Activated T-helper 17 cell treated with anti-CD3 and anti-CD28 coated beads, Interleukin-2, amount 50 U/mL, for 72 hours (primary cell): ENCODE results near the gene REC114. TPM values are rescaled to one million over a fixed set of nuclear protein-coding genes. Genes with fewer than 3 reads are reported as not detected.
"Not testable (repeated sequence)": the region's sequence is repeated elsewhere in the genome, so short reads cannot be mapped to it uniquely, and the experiment has no call there.

Source experiments
- ATAC-seq: fragments of 150-1000 bp; cut with Tn5 transposase; replicated peaks from 2 replicates; pipeline ENCODE4 v1.10.0; 2021; ENCODE audit warnings: mild to moderate bottlenecking, moderate library complexity
- H3K27ac Mint-ChIP-seq: one replicate; pipeline ENCODE4 v1.8.0; 2022; ENCODE audit warnings: mixed read lengths
- H3K27me3 Mint-ChIP-seq: one replicate; pipeline ENCODE4 v1.8.0; 2022; ENCODE audit warnings: mixed read lengths
- H3K36me3 Mint-ChIP-seq: one replicate; pipeline ENCODE4 v1.8.0; 2022; ENCODE audit warnings: low read depth, mild to moderate bottlenecking, mixed read lengths
- H3K4me1 Mint-ChIP-seq: one replicate; pipeline ENCODE4 v1.8.0; 2022; ENCODE audit warnings: mixed read lengths
- H3K4me3 Mint-ChIP-seq: one replicate; pipeline ENCODE4 v1.8.0; 2022; ENCODE audit warnings: mild to moderate bottlenecking, mixed read lengths
- H3K9me3 Mint-ChIP-seq: one replicate; pipeline ENCODE4 v1.8.0; 2022; ENCODE audit warnings: mixed read lengths
- total RNA-seq, 2 donors: library from RNA; stranded (reverse); gene quantifications; one replicate each; pipeline ENCODE4 v1.2.3, GENCODE V29; 2022

The REC114 gene
- total RNA-seq, 2 donors from 2014 or later: not detected

DNA sequence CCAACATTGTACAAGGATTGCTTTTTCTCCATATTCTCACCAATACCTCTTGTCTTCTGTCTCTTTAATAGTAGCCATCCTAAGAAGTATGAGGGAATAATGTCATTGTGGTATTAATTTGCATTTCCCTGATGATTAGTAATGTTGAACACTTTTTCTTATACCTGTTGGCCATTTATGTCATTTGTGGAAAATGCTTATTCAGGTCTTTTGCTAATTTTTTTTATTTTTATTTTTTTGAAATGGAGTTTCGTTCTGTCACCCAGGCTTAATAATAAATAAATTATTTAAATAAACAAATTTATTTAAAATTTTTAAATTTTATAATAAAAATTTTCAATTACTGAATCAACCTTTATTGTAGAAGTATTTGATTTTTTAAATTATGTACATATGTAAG, 37.1 kb downstream of the REC114 start:
- Mint-ChIP-seq H3K36me3 (no peaks in the 10 kb centered on the region), H3K9me3 (peaks cover 6% of the 10 kb centered on the region), H3K27me3 (peaks cover 8% of the 10 kb centered on the region), H3K4me3 (no peak overlapping the region), H3K27ac (no peak overlapping the region), H3K4me1 (no peaks in the 10 kb centered on the region)
- ATAC-seq: no peak

- H3K4me3 Mint-ChIP-seq: no peak overlapping the region
- peaks cover 6% of the 10 kb centered on the region for H3K9me3 Mint-ChIP-seq
- H3K4me1 Mint-ChIP-seq: no peaks in the 10 kb centered on the region
- peaks cover 12% of the 10 kb centered on the region for H3K27me3 Mint-ChIP-seq
- H3K36me3 Mint-ChIP-seq: no peaks in the 10 kb centered on the region
- no peak for ATAC-seq
- H3K27ac Mint-ChIP-seq: no peak overlapping the region
Observed at GRCh38 chr15:73482166-73482565, 39.2 kb downstream of the REC114 start.

- no peak for ATAC-seq
- H3K27ac Mint-ChIP-seq: no peak overlapping the region
- H3K4me3 Mint-ChIP-seq: no peak overlapping the region
- no peaks in the 10 kb centered on the region for H3K36me3 Mint-ChIP-seq
- H3K27me3 Mint-ChIP-seq: peaks cover 12% of the 10 kb centered on the region
- no peaks in the 10 kb centered on the region for H3K4me1 Mint-ChIP-seq
- H3K9me3 Mint-ChIP-seq: peaks cover 6% of the 10 kb centered on the region
Observed at GRCh38 chr15:73483053-73483452, 40.1 kb downstream of the REC114 start.

DNA sequence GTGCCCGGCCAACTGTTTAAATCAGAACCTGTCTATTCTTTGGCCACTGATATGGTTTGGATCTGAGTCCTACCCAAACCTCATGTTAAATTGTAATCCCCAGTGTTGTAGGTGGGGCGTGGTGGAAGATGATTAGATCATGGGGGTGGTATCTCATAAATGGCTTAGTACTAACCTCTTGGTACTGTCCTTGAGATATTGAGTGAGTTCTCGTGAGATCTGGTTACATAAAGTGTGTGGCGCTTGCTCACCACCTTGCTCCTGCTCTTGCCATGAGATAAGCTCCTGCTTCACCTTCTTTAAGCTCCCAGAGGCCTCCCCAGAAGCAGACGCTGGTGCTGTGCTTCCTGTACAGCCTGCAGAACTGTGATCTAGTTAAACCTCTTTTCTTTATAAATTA, 42.4 kb downstream of the REC114 start:
- H3K9me3 Mint-ChIP-seq: peaks cover 6% of the 10 kb centered on the region
- H3K27me3 Mint-ChIP-seq: peaks cover 4% of the 10 kb centered on the region
- no peaks in the 10 kb centered on the region for H3K36me3 Mint-ChIP-seq
- H3K27ac Mint-ChIP-seq: no peak overlapping the region
- no peak overlapping the region for H3K4me3 Mint-ChIP-seq
- H3K4me1 Mint-ChIP-seq: no peaks in the 10 kb centered on the region
- ATAC-seq: no peak

DNA sequence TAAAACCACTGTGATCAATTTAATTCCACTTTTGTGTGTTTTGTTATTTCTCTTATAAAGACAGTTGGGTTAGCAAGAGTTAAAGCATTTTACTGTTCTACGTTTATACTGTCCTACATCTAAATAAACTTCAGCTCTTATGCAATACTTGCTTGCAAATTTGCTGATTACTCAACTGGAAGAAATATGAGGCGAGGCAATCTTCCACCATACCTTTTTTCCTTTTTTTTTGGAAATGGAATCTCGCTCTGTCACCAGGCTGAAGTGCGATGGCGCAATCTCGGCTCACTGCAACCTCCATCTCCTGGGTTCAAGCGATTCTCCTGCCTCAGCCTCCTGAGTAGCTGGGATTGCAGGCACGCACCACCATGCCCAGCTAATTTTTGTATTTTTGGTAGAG, 42.9 kb downstream of the REC114 start:
- not testable (repeated sequence) for H3K4me3 Mint-ChIP-seq, ATAC-seq, H3K36me3 Mint-ChIP-seq

GRCh38 chr15:73488698-73489097, 45.7 kb downstream of the REC114 start:
- Mint-ChIP-seq H3K36me3 (no peaks in the 10 kb centered on the region), H3K9me3 (no peaks in the 10 kb centered on the region), H3K27ac (no peak overlapping the region), H3K4me3 (no peak overlapping the region), H3K4me1 (no peaks in the 10 kb centered on the region), H3K27me3 (peaks cover 16% of the 10 kb centered on the region)
- ATAC-seq: no peak

More for the DNA sequence above, 42.9 kb downstream of the REC114 start:
- H3K4me1 Mint-ChIP-seq, H3K27me3 Mint-ChIP-seq, H3K9me3 Mint-ChIP-seq, H3K27ac Mint-ChIP-seq: not testable (repeated sequence)

DNA sequence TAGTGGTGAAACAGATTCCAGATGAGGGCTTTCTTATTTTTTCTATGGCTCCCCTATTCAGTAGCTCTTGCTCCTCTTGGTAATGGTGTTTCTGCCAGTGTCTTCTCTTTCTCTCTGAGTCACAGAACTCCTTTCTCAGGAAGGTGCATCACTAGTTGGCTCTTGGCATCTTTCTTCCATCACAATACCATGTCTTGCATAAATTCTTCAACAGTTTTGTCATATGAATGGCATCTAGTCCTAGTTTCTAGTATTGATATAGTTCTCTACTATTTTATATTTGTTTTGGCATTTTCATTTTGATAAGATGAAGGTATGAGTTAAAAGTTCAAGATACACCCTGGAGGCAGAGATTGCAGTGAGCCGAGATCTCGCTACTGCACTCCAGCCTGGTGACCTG, 51.0 kb downstream of the REC114 start:
- no peak for ATAC-seq
- Mint-ChIP-seq H3K4me3 (no peak overlapping the region), H3K27ac (no peak overlapping the region), H3K9me3 (no peaks in the 10 kb centered on the region), H3K27me3 (peaks cover 16% of the 10 kb centered on the region), H3K36me3 (no peaks in the 10 kb centered on the region), H3K4me1 (no peaks in the 10 kb centered on the region)

DNA sequence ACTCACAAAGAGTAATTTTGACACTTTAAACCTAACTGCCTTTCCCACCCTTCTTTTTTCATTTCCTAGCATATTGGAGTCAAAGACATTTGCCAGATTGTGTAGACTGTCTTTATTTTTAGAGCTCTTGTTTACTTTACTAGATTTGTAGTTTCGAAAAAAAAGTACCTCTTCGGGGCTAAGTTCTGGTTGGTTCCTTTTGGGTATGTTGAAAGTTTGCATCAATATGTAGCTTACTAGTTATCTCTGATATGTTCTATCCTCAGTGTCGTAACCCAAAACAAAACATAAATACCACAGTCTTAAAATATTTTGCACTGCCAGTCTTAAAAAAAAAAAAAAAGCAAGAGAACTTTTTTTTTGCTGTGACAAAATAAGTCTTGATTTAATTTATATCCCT, 52.2 kb downstream of the REC114 start:
- Mint-ChIP-seq H3K4me3 (no peak overlapping the region), H3K36me3 (no peaks in the 10 kb centered on the region), H3K27ac (no peak overlapping the region), H3K4me1 (no peaks in the 10 kb centered on the region), H3K27me3 (peaks cover 16% of the 10 kb centered on the region), H3K9me3 (no peaks in the 10 kb centered on the region)
- ATAC-seq: no peak

GRCh38 chr15:73500696-73501095, 57.7 kb downstream of the REC114 start:
- H3K9me3 Mint-ChIP-seq: no peaks in the 10 kb centered on the region
- no peak overlapping the region for H3K4me3 Mint-ChIP-seq
- no peak for ATAC-seq
- no peaks in the 10 kb centered on the region for H3K36me3 Mint-ChIP-seq
- no peaks in the 10 kb centered on the region for H3K4me1 Mint-ChIP-seq
- no peaks in the 10 kb centered on the region for H3K27me3 Mint-ChIP-seq
- H3K27ac Mint-ChIP-seq: no peak overlapping the region

DNA sequence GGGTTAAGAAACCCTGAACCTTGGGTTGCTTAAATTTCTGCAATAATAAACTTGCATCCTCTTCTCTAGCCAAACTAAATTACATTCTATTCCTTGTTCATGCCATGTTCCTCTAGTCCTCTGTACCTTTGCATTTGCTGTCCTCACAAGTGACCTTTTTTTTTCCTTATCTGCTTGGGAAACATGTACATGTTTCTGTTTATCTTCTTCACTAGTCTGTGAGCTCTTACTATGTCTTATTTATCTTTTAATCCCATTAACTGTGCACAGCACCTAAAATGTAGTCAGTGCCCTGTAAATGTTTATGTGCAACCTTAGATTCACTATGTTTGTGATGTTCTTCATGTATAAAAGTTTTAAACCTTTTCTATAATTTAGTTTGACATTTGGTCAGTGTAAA, 61.9 kb downstream of the REC114 start:
- Mint-ChIP-seq H3K4me1 (no peaks in the 10 kb centered on the region), H3K36me3 (no peaks in the 10 kb centered on the region), H3K4me3 (no peak overlapping the region), H3K27ac (no peak overlapping the region), H3K27me3 (no peaks in the 10 kb centered on the region), H3K9me3 (no peaks in the 10 kb centered on the region)
- ATAC-seq: no peak

- Mint-ChIP-seq H3K36me3 (no peaks in the 10 kb centered on the region), H3K4me1 (no peaks in the 10 kb centered on the region), H3K9me3 (no peaks in the 10 kb centered on the region), H3K27ac (no peak overlapping the region), H3K27me3 (no peaks in the 10 kb centered on the region), H3K4me3 (no peak overlapping the region)
- ATAC-seq: no peak
Observed at GRCh38 chr15:73515527-73515926, 72.6 kb downstream of the REC114 start.

DNA sequence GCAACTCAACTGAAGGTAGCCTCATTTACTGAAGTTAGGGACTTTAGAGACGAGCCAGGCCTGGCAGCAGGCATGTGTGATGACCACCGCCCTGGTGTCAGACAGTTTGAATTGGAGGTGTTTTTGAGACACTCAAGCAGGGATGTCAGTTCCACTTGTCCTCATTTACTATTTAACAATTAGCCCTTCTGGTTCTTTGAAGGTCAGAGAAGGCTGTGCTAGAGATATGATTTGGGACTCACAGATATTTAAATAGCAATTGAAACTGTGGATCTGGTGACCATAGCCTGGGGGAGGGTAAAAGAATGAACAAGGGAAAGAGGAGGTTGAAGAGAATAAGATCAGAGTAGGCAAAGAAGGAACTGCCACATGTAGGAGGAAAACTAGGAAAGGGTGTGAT, 74.6 kb downstream of the REC114 start:
- Mint-ChIP-seq H3K9me3 (no peaks in the 10 kb centered on the region), H3K36me3 (no peaks in the 10 kb centered on the region), H3K4me3 (no peak overlapping the region), H3K4me1 (no peaks in the 10 kb centered on the region), H3K27me3 (no peaks in the 10 kb centered on the region), H3K27ac (no peak overlapping the region)
- no peak for ATAC-seq

DNA sequence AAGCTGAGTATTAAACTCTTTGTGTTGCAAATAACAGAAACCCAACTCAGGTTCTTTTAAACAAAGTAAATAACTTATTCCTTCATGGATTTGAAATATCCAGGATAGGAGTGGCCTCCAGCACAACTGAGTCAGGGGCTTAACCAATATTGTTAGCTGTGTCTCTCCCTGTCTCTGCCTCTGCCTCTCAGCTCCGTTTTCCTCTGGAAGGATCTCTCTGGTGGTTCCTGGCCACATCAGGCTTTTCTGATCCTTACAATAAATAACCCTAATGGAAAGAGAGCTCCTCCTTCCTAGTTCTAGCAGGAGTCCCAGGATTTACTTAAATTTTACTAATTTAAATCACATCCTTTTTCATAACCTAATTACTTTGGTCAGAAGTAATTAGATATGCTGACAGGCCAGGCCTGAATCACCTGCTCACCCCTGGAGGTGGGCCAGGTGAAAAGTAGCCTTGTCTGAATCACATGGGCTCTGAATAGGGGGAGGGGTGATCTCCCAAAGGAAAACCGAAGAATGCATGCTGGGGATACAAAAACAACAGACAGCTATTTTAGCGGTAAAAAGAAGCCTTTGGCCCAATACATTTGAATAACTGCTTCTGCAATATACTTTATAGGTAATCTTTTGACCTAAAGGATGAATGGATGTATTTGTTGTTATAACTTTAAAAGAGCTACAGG, 75.4 kb downstream of the REC114 start:
- H3K9me3 Mint-ChIP-seq: no peaks in the 10 kb centered on the region
- no peaks in the 10 kb centered on the region for H3K36me3 Mint-ChIP-seq
- H3K27me3 Mint-ChIP-seq: no peaks in the 10 kb centered on the region
- H3K27ac Mint-ChIP-seq: no peak overlapping the region
- H3K4me3 Mint-ChIP-seq: no peak overlapping the region
- H3K4me1 Mint-ChIP-seq: no peaks in the 10 kb centered on the region
- ATAC-seq: no peak

GRCh38 chr15:73518876-73519733, 76.1 kb downstream of the REC114 start:
- no peaks in the 10 kb centered on the region for H3K27me3 Mint-ChIP-seq
- H3K36me3 Mint-ChIP-seq: no peaks in the 10 kb centered on the region
- no peaks in the 10 kb centered on the region for H3K9me3 Mint-ChIP-seq
- ATAC-seq: no peak
- H3K4me3 Mint-ChIP-seq: no peak overlapping the region
- no peaks in the 10 kb centered on the region for H3K4me1 Mint-ChIP-seq
- H3K27ac Mint-ChIP-seq: no peak overlapping the region

GRCh38 chr15:73522011-73522410, 79.0 kb downstream of the REC114 start:
- no peaks in the 10 kb centered on the region for H3K9me3 Mint-ChIP-seq

More at GRCh38 chr15:73522011-73522410, 79.0 kb downstream of the REC114 start:
- no peak for ATAC-seq
- Mint-ChIP-seq H3K4me1 (no peaks in the 10 kb centered on the region), H3K36me3 (no peaks in the 10 kb centered on the region), H3K27me3 (no peaks in the 10 kb centered on the region), H3K27ac (no peak overlapping the region), H3K4me3 (no peak overlapping the region)
